IMR-90 (cell line): ENCODE results near the gene UNC13A. TPM values are rescaled to one million over a fixed set of nuclear protein-coding genes. Genes with fewer than 3 reads are reported as not detected.

Experiments
- ATAC-seq: fragments of 200-7000 bp; cut with Tn5 transposase; 2 replicates; pipeline ENCODE4 v1.9.1; 2020; ENCODE audit warnings: low read depth, mild to moderate bottlenecking, moderate library complexity
- BruUV-seq: library from RNA; stranded (reverse); fragments of 400-500 nt; replicated peaks from 2 replicates; lab custom pipeline; 2021; lab: Mats Ljungman, UMichigan
- CTCF ChIA-PET: fragments of 300-600 bp; formaldehyde crosslinking; extraction: SDS; loops from one replicate; lab custom pipeline; 2021; ENCODE audit warnings: antibody characterized with exemption; lab: Yijun Ruan, JAX
- POLR2A ChIA-PET: fragments of 300-600 bp; sonication (Branson Sonifier 250); formaldehyde crosslinking; loops from one replicate; lab custom pipeline; 2022; ENCODE audit warnings: antibody characterized with exemption; ENCODE audit not compliant: unreplicated experiment; lab: Charles Lee
- DNase-seq: peaks from one replicate; pipeline ENCODE4 v3.0.0; 2013
- H2AFZ ChIP-seq: replicated peaks from 2 replicates; pipeline ENCODE3; 2013; ENCODE audit warnings: low read length, mild to moderate bottlenecking; ENCODE audit not compliant: poor library complexity
- H2AK5ac ChIP-seq: 2 replicates; pipeline ENCODE4 v1.6.1; 2013; ENCODE audit warnings: low read depth, low read length, inconsistent platforms
- H2AK9ac ChIP-seq: replicated peaks from 2 replicates; pipeline ENCODE3; 2013; ENCODE audit warnings: mild to moderate bottlenecking, low read depth, low read length, moderate library complexity; ENCODE audit not compliant: poor library complexity
- H2BK120ac ChIP-seq: 2 replicates; pipeline ENCODE4 v1.6.1; 2013; ENCODE audit warnings: low read depth, low read length, inconsistent platforms
- H2BK15ac ChIP-seq: 3 replicates; pipeline ENCODE4 v1.6.1; 2013; ENCODE audit warnings: low read depth, low read length, inconsistent platforms
- H2BK20ac ChIP-seq: 2 replicates; pipeline ENCODE4 v1.6.1; 2013; ENCODE audit warnings: low read depth, mild to moderate bottlenecking, inconsistent platforms, low read length, moderate library complexity
- H2BK5ac ChIP-seq: 2 replicates; pipeline ENCODE4 v1.6.1; 2013; ENCODE audit warnings: mild to moderate bottlenecking, low read depth, low read length, inconsistent platforms; ENCODE audit not compliant: poor library complexity, severe bottlenecking
- H3K14ac ChIP-seq: replicated peaks from 2 replicates; pipeline ENCODE4 v1.6.1; 2013; ENCODE audit warnings: low read depth, low read length, inconsistent platforms
- H3K18ac ChIP-seq: 2 replicates; pipeline ENCODE4 v1.6.1; 2013; ENCODE audit warnings: low read depth, low read length, control low read depth
- H3K23ac ChIP-seq: 2 replicates; pipeline ENCODE4 v1.6.1; 2013; ENCODE audit warnings: low read depth, low read length, inconsistent platforms
- H3K27ac ChIP-seq: 2 replicates; pipeline ENCODE4 v1.5.1; 2013; ENCODE audit warnings: mild to moderate bottlenecking, control low read depth, low read length; ENCODE audit not compliant: insufficient read depth
- H3K27me3 ChIP-seq: 2 replicates; pipeline ENCODE4 v1.6.1; 2013; ENCODE audit warnings: low read length; ENCODE audit not compliant: control insufficient read depth, insufficient read depth
- H3K36me3 ChIP-seq: 2 replicates; pipeline ENCODE4 v1.6.1; 2013; ENCODE audit warnings: low read length, mixed read lengths; ENCODE audit not compliant: control insufficient read depth, insufficient read depth
- H3K4ac ChIP-seq: 2 replicates; pipeline ENCODE4 v1.6.1; 2013; ENCODE audit warnings: low read depth, low read length, inconsistent platforms
- H3K4me1 ChIP-seq: 2 replicates; pipeline ENCODE4 v1.6.1; 2013; ENCODE audit warnings: low read length, mixed read lengths; ENCODE audit not compliant: control insufficient read depth, insufficient read depth
- H3K4me2 ChIP-seq: 2 replicates; pipeline ENCODE4 v1.6.1; 2013; ENCODE audit warnings: low read depth, mild to moderate bottlenecking, control low read depth, low read length, moderate library complexity
- H3K4me3 ChIP-seq: 2 replicates; pipeline ENCODE4 v1.5.1; 2013; ENCODE audit warnings: low read depth, mild to moderate bottlenecking, control low read depth, low read length, moderate library complexity; ENCODE audit not compliant: insufficient read depth
- H3K56ac ChIP-seq: 2 replicates; pipeline ENCODE4 v1.6.1; 2013; ENCODE audit warnings: low read length, inconsistent platforms; ENCODE audit not compliant: insufficient read depth; ENCODE audit errors: extremely low read depth
- H3K79me1 ChIP-seq, 2 experiments: 2 replicates each; pipeline ENCODE4 v1.6.1; 2013; ENCODE audit warnings: low read length in 2 of 2, inconsistent platforms in 1 of 2, low read depth in 1 of 2
- H3K9ac ChIP-seq: 2 replicates; pipeline ENCODE4 v1.6.1; 2013; ENCODE audit warnings: low read depth, low read length, control low read depth
- H3K9me1 ChIP-seq: 2 replicates; pipeline ENCODE4 v1.6.1; 2013; ENCODE audit warnings: low read length, inconsistent platforms; ENCODE audit not compliant: insufficient read depth
- H3K9me3 ChIP-seq: 2 replicates; pipeline ENCODE4 v1.6.1; 2013; ENCODE audit warnings: low read length; ENCODE audit not compliant: control insufficient read depth, insufficient read depth
- H4K20me1 ChIP-seq: 2 replicates; pipeline ENCODE4 v1.6.1; 2013; ENCODE audit warnings: low read length, inconsistent platforms; ENCODE audit not compliant: insufficient read depth
- H4K5ac ChIP-seq: 2 replicates; pipeline ENCODE4 v1.6.1; 2013; ENCODE audit warnings: mild to moderate bottlenecking, low read depth, low read length, control low read depth
- H4K8ac ChIP-seq, 2 experiments: 2 replicates each; pipeline ENCODE4 v1.6.1; 2013; ENCODE audit warnings: low read depth in 2 of 2, low read length in 2 of 2, control low read depth in 1 of 2, inconsistent platforms in 1 of 2
- H4K91ac ChIP-seq: 2 replicates; pipeline ENCODE4 v1.6.1; 2013; ENCODE audit warnings: low read depth, low read length, inconsistent platforms; ENCODE audit not compliant: insufficient read depth
- BHLHE40 ChIP-seq: fragments of 150-350 bp; IDR thresholded peaks from 2 replicates; pipeline ENCODE4 v1.6.1; 2016; ENCODE audit warnings: mild to moderate bottlenecking, low read depth, low read length
- CEBPB ChIP-seq: IDR thresholded peaks from 2 replicates; pipeline ENCODE4 v1.6.1; 2012; ENCODE audit warnings: low read depth, low read length, improper control_type of control experiment
- CHD1 ChIP-seq: IDR thresholded peaks from 2 replicates; pipeline ENCODE4 v1.6.1; 2012; ENCODE audit warnings: low read depth, low read length, improper control_type of control experiment
- FOS ChIP-seq: fragments of 150-350 bp; IDR thresholded peaks from 2 replicates; pipeline ENCODE4 v1.6.1; 2016; ENCODE audit warnings: low read depth, low read length
- MAFK ChIP-seq: IDR thresholded peaks from 2 replicates; pipeline ENCODE4 v1.6.1; 2012; ENCODE audit warnings: low read depth, low read length, improper control_type of control experiment
- MAZ ChIP-seq: IDR thresholded peaks from 2 replicates; pipeline ENCODE4 v1.6.1; 2012; ENCODE audit warnings: low read depth, mild to moderate bottlenecking, low read length, improper control_type of control experiment, moderate library complexity, borderline replicate concordance
- MXI1 ChIP-seq: IDR thresholded peaks from 2 replicates; pipeline ENCODE4 v1.6.1; 2012; ENCODE audit warnings: low read depth, mild to moderate bottlenecking, low read length, moderate library complexity, borderline replicate concordance
- NFE2L2 ChIP-seq: fragments of 150-350 bp; IDR thresholded peaks from 2 replicates; pipeline ENCODE4 v1.6.1; 2016; ENCODE audit warnings: low read depth, mild to moderate bottlenecking, low read length
- POLR2A ChIP-seq: IDR thresholded peaks from 2 replicates; pipeline ENCODE4 v1.6.1; 2012; ENCODE audit warnings: mild to moderate bottlenecking, low read depth, low read length
- RAD21 ChIP-seq: IDR thresholded peaks from 2 replicates; pipeline ENCODE4 v1.6.1; 2012; ENCODE audit warnings: low read length, improper control_type of control experiment
- RCOR1 ChIP-seq: IDR thresholded peaks from 2 replicates; pipeline ENCODE4 v1.6.1; 2012; ENCODE audit warnings: mild to moderate bottlenecking, low read length, improper control_type of control experiment; ENCODE audit not compliant: insufficient replicate concordance
- RFX5 ChIP-seq: IDR thresholded peaks from 2 replicates; pipeline ENCODE4 v1.8.0; 2012; ENCODE audit warnings: low read depth, mild to moderate bottlenecking, low read length, moderate library complexity
- SMC3 ChIP-seq: fragments of 150-350 bp; IDR thresholded peaks from 2 replicates; pipeline ENCODE4 v1.6.1; 2016; ENCODE audit warnings: low read depth, mild to moderate bottlenecking, antibody characterized with exemption, low read length, moderate library complexity
- WGBS, 2 experiments: methylation state at CpG; one replicate each; pipeline versions ENCODE4 v1.1.5 to v1.1.7; 2013; ENCODE audit warnings: missing lambda C conversion rate in 2 of 2; ENCODE audit not compliant: insufficient read length in 1 of 2; ENCODE audit errors: extremely low coverage in 2 of 2; 5-methylcytosine and 5-hydroxymethylcytosine counted together
- dilution Hi-C: fragments of 300-500 bp; cut with HindIII; formaldehyde crosslinking; loops from one replicate; pipeline ENCODE4 v1.14.3; 2018; ENCODE audit warnings: low sequenced_read_pairs; ENCODE audit not compliant: unreplicated experiment
- in situ Hi-C: fragments of 300-500 bp; cut with MboI; formaldehyde crosslinking; loops from 3 replicates; pipeline ENCODE4 v1.14.3; 2019; ENCODE audit warnings: low sequenced_read_pairs, inconsistent platforms, mixed read lengths
- intact Hi-C: fragments of 100-400 bp; cut with micrococcal nuclease; formaldehyde crosslinking; loops from 2 replicates; pipeline ENCODE4 v1.10.0; 2022
- polyA plus RNA-seq, 3 experiments: library from polyadenylated mRNA; depleted of rRNA; stranded (reverse); fragments of >200 nt; gene quantifications; 2 replicates each; pipeline ENCODE4 v1.2.3, GENCODE V29; 2012; ENCODE audit warnings: low replicate concordance in 1 of 3
- total RNA-seq: library from RNA; depleted of rRNA; stranded (reverse); fragments of >200 nt; gene quantifications from 2 replicates; pipeline ENCODE4 v1.2.3, GENCODE V29; 2012
- TF ChIP-seq, protein P1 (sequence below): fragments of 150-350 bp; IDR thresholded peaks from 2 replicates; pipeline ENCODE4 v1.6.1; 2017; ENCODE audit warnings: mild to moderate bottlenecking, antibody characterized with exemption, low read length, low read depth
- TF ChIP-seq, protein P2 (sequence below): conservative IDR thresholded peaks from 2 replicates; pipeline ENCODE4 v1.5.1; 2012; ENCODE audit warnings: mild to moderate bottlenecking, low read depth, low read length, improper control_type of control experiment
- TF ChIP-seq, protein P3 (sequence below): fragments of 150-350 bp; IDR thresholded peaks from 2 replicates; pipeline ENCODE4 v1.6.1; 2016; ENCODE audit warnings: low read depth, mild to moderate bottlenecking, low read length, moderate library complexity, borderline replicate concordance

The UNC13A gene
- total and polyA plus RNA-seq, 2 of the 4 experiments (the other 2 are of a cell fraction) = 0.18 to 0.22 TPM

DNA sequence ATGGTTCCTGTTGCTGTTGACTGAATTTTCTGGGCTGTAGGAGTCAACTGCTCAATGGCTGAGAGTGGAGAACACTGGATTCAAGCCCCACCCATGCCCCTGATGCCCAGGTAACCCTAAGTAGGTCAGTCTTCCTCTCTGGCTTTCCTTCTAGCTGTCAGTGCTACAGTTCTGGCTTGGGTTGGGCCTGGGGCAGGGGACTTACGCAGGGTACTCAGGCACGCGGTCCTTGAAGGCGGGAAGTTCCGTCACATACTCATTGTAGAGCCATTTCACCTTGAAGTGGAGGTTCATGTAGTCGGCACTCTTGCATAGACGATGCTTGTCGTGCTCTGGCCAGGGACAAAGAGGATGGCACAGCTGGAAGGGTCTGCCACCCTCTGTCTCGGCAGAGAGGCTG lies 55.6 kb downstream of the UNC13A start:
- CTCF ChIA-PET = no interaction called here
- intact Hi-C loops = no loop called here
- no TSS peak for BruUV-seq

More for the DNA sequence above, 55.6 kb downstream of the UNC13A start:
- no peaks in the 10 kb centered on the region for H3K36me3 ChIP-seq
- in situ Hi-C loops = no loop called here
- H4K20me1 ChIP-seq = no peaks in the 10 kb centered on the region
- H2AK5ac ChIP-seq = no peak overlapping the region
- no peak overlapping the region for H3K23ac ChIP-seq
- H4K91ac ChIP-seq = no peak overlapping the region
- ATAC-seq (no peak), DNase-seq (no peak)
- H3K4me2 ChIP-seq = no peak overlapping the region
- no peak overlapping the region for H3K4me3 ChIP-seq
- no peak overlapping the region for H3K4ac ChIP-seq
- H3K79me1 ChIP-seq = no peaks in the 10 kb centered on the region
- H3K9me3 ChIP-seq = 0 out of 2 replicates have a peak, but pooled peaks cover 2% of the 10 kb centered on the region
- H3K56ac ChIP-seq = no peak overlapping the region
- H3K4me1 ChIP-seq = no peaks in the 10 kb centered on the region
- dilution Hi-C loops = no loop called here
- H2BK120ac ChIP-seq = no peak overlapping the region
- H3K9me1 ChIP-seq = no peaks in the 10 kb centered on the region
- POLR2A ChIA-PET = no interaction called here
- H3K9ac ChIP-seq = no peak overlapping the region
- no peak overlapping the region for H4K5ac ChIP-seq
- H3K27me3 ChIP-seq = peaks cover 7% of the 10 kb centered on the region
- no CpG with 5 or more reads among the region's 9 CpGs for WGBS, 2 experiments
- H2AFZ ChIP-seq = no peak overlapping the region
- H2BK20ac ChIP-seq = no peak overlapping the region
- TF ChIP-seq MAZ (no peak), CEBPB (no peak), FOS (no peak), RCOR1 (no peak), RFX5 (no peak), CHD1 (no peak), NFE2L2 (no peak), RAD21 (no peak), BHLHE40 (no peak), POLR2A (no peak), MAFK (no peak), MXI1 (no peak), SMC3 (no peak)
- TF ChIP-seq, protein P1, sequence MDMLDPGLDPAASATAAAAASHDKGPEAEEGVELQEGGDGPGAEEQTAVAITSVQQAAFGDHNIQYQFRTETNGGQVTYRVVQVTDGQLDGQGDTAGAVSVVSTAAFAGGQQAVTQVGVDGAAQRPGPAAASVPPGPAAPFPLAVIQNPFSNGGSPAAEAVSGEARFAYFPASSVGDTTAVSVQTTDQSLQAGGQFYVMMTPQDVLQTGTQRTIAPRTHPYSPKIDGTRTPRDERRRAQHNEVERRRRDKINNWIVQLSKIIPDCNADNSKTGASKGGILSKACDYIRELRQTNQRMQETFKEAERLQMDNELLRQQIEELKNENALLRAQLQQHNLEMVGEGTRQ = no peak
- TF ChIP-seq, protein P2, sequence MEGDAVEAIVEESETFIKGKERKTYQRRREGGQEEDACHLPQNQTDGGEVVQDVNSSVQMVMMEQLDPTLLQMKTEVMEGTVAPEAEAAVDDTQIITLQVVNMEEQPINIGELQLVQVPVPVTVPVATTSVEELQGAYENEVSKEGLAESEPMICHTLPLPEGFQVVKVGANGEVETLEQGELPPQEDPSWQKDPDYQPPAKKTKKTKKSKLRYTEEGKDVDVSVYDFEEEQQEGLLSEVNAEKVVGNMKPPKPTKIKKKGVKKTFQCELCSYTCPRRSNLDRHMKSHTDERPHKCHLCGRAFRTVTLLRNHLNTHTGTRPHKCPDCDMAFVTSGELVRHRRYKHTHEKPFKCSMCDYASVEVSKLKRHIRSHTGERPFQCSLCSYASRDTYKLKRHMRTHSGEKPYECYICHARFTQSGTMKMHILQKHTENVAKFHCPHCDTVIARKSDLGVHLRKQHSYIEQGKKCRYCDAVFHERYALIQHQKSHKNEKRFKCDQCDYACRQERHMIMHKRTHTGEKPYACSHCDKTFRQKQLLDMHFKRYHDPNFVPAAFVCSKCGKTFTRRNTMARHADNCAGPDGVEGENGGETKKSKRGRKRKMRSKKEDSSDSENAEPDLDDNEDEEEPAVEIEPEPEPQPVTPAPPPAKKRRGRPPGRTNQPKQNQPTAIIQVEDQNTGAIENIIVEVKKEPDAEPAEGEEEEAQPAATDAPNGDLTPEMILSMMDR = no peak
- TF ChIP-seq, protein P3, sequence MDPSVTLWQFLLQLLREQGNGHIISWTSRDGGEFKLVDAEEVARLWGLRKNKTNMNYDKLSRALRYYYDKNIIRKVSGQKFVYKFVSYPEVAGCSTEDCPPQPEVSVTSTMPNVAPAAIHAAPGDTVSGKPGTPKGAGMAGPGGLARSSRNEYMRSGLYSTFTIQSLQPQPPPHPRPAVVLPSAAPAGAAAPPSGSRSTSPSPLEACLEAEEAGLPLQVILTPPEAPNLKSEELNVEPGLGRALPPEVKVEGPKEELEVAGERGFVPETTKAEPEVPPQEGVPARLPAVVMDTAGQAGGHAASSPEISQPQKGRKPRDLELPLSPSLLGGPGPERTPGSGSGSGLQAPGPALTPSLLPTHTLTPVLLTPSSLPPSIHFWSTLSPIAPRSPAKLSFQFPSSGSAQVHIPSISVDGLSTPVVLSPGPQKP = no peak
- no peak overlapping the region for H3K14ac ChIP-seq
- H2AK9ac ChIP-seq = no peak overlapping the region
- H2BK5ac ChIP-seq = no peak overlapping the region
- no peak overlapping the region for H3K18ac ChIP-seq
- H3K27ac ChIP-seq = no peak overlapping the region
- no peak overlapping the region for H2BK15ac ChIP-seq
- no peak overlapping the region for H4K8ac ChIP-seq
